GM18505 (cell line): ENCODE results near the gene TPCN1.

Experiments used
- ATAC-seq: cut with Tn5 transposase; IDR thresholded peaks from one replicate; pipeline ENCODE4 v1.9.1; 2021; ENCODE audit not compliant: unreplicated experiment
- POLR2A ChIP-seq: IDR thresholded peaks from 4 replicates; pipeline ENCODE4 v1.6.1; 2011; ENCODE audit warnings: borderline replicate concordance; ENCODE audit not compliant: insufficient read depth, insufficient read length; ENCODE audit errors: extremely low read depth

The TPCN1 gene

GRCh38 chr12:113257564-113257963, 36.3 kb downstream of the TPCN1 start:
- no peak for ATAC-seq

GRCh38 chr12:113260127-113260526, 38.9 kb downstream of the TPCN1 start:
- ATAC-seq, result no peak

More at GRCh38 chr12:113257564-113257963, 36.3 kb downstream of the TPCN1 start:
- no peak for TF ChIP-seq POLR2A

GRCh38 chr12:113260636-113261300, 39.5 kb downstream of the TPCN1 start:
- ATAC-seq, result no peak
- TF ChIP-seq POLR2A, result no peak

More at GRCh38 chr12:113260127-113260526, 38.9 kb downstream of the TPCN1 start:
- TF ChIP-seq POLR2A, result no peak

- TF ChIP-seq POLR2A, result no peak
- ATAC-seq, result no peak
Observed at GRCh38 chr12:113261847-113262470, 40.7 kb downstream of the TPCN1 start.

- TF ChIP-seq POLR2A, result no peak
Observed at GRCh38 chr12:113262710-113263109, 41.4 kb downstream of the TPCN1 start.

GRCh38 chr12:113263431-113263963, 42.2 kb downstream of the TPCN1 start:
- ATAC-seq, result no peak
- no peak for TF ChIP-seq POLR2A

More at GRCh38 chr12:113262710-113263109, 41.4 kb downstream of the TPCN1 start:
- no peak for ATAC-seq

- no peak for ATAC-seq
- TF ChIP-seq POLR2A, result no peak
Observed at GRCh38 chr12:113266106-113266895, 45.0 kb downstream of the TPCN1 start.

GRCh38 chr12:113267621-113268020, 46.4 kb downstream of the TPCN1 start:
- no peak for ATAC-seq
- no peak for TF ChIP-seq POLR2A

GRCh38 chr12:113268136-113268535, 46.9 kb downstream of the TPCN1 start:
- TF ChIP-seq POLR2A, result no peak
- no peak for ATAC-seq

GRCh38 chr12:113268621-113269020, 47.4 kb downstream of the TPCN1 start:
- TF ChIP-seq POLR2A, result no peak
- no peak for ATAC-seq

- no peak for TF ChIP-seq POLR2A
- no peak for ATAC-seq
Observed at GRCh38 chr12:113269257-113269943, 48.1 kb downstream of the TPCN1 start.

GRCh38 chr12:113270709-113271009, 49.4 kb downstream of the TPCN1 start:
- ATAC-seq, result no peak
- TF ChIP-seq POLR2A, result no peak

GRCh38 chr12:113271466-113271852, 50.2 kb downstream of the TPCN1 start:
- ATAC-seq, result no peak
- no peak for TF ChIP-seq POLR2A
